Measurements from ENCODE around the gene IGFBP6. TPM values are rescaled to one million over a fixed set of nuclear protein-coding genes. Genes with fewer than 3 reads are reported as not detected.

IGFBP6 gene
- total RNA-seq, 1 donor from 2014 or later = 22.8 TPM

DNA sequence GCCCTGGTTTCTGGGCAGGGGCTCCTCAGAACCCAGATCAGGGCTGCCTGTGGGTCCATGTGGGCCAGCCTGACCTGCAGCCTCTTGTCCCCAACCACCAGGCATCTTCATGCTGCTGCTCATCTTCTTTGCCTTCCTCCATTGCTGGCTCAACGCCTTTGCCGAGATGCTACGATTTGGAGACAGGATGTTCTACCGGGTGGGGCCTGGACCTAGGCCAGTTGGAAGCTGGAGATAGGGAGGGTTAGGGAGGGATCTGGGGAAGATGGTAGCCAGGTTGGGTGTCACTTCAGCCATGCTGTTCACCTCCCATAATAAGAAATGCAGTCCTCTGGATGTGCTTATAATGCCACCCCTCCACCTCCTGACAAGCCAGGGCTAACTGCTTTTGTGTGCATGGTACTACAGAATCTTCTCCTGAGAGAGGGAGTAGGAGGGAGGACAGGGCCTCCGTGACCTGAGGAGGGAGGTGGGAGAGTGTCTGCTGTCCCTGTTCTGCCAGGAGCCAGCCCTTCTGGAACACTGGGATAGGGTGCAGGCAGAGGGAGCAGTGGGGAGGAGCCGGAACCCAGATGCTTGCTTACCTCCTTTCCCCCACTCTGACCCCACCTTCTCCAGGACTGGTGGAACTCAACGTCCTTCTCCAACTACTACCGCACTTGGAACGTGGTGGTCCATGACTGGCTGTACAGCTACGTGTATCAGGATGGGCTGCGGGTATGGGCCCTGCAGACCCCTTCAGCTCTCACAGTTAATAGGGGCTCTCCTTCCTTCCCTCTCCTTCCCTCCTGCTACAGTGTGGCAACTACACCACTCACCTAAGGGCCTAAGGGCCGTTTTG, 23.4 kb downstream of the IGFBP6 start:
- DNase-seq (ENCODE audit: low spot score) = no peak

DNA sequence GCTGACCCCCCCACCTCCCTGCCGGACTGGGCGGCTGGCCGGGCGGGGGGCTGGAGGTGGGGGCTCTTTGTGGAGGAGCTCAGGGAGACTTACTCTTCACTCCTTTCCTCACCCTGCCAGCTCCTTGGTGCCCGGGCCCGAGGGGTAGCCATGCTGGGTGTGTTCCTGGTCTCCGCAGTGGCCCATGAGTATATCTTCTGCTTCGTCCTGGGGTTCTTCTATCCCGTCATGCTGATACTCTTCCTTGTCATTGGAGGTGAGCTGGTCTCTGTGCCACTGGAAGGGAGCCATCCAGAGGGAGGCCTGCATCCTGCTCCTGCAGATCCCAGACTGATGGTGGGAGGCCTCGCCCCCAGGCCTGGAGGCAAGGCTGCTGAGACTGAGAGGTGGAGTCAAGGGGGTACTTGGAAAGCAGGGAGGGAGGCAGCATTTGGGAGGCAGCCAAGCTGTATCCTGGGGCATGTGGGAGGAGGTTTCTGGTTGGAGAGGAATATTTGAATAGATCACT, 25.5 kb downstream of the IGFBP6 start:
- no peak for DNase-seq (ENCODE audit: low spot score)

DNA sequence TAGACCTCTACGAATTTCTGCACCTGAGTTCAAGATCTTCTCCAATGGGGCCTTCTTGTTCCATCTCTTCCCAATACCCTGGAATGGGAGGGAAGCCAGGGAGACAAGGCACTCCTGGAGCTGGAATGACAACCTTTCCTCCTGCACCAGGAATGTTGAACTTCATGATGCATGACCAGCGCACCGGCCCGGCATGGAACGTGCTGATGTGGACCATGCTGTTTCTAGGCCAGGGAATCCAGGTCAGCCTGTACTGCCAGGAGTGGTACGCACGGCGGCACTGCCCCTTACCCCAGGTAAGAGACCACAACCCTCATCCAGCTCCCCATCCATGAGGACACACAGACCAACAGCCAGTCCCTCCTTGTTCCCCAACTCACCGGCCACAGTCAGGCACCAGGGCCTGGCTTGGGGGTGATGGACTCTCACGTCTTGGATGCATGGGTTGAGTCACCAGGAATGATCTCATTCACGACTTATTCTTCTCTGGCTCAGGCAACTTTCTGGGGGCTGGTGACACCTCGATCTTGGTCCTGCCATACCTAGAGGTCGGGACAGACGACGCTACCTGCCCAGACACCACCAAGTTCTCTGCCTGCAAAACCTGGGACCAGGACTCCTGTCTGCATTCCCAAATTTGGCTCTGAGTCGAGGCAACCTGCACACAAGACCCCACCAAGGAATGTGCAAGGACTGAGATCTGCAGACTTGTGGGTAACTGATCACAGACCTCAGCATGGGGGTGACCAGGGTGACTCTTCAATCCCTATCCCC, 26.3 kb downstream of the IGFBP6 start:
- no peak for DNase-seq (ENCODE audit: low spot score)

DNA sequence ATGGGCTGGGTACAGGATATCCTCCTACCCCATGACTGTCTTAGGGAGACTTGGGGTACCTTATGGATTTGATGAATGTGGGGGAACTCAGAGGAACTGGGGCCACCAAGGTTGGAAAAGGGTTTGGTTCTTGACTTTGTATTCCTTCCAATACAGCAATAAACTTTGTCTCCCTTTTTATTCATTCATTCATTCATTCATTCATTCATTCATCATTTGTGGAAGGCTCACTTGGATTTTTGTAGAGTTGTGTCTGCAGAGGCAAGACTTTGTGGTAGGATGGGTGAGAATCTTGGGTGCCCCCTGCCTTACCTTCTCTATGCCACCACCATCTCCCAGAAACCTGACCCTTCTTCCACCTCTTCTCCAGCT, 26.9 kb downstream of the IGFBP6 start:
- DNase-seq (ENCODE audit: low spot score) = no peak

DNA sequence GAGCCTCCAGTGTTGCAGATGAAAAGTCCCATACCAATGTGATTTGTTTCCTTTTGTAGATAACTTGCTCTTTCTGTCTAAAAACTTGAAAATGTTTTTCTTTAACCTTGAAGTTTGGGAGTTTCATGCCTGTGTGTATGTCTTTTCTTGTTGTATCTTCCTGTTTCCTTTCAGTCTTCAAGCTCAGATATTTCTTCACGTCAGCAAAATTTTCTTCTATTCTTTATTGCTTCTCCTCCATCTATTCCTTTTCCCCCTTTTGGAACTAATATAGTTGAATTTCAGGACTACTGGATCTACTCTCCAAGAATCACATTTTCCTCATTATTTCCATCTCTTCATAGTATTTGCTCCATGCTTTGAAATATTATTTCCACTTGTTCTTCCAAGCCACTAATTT, 29.7 kb downstream of the IGFBP6 start:
- DNase-seq (ENCODE audit: low spot score) = no peak

DNA sequence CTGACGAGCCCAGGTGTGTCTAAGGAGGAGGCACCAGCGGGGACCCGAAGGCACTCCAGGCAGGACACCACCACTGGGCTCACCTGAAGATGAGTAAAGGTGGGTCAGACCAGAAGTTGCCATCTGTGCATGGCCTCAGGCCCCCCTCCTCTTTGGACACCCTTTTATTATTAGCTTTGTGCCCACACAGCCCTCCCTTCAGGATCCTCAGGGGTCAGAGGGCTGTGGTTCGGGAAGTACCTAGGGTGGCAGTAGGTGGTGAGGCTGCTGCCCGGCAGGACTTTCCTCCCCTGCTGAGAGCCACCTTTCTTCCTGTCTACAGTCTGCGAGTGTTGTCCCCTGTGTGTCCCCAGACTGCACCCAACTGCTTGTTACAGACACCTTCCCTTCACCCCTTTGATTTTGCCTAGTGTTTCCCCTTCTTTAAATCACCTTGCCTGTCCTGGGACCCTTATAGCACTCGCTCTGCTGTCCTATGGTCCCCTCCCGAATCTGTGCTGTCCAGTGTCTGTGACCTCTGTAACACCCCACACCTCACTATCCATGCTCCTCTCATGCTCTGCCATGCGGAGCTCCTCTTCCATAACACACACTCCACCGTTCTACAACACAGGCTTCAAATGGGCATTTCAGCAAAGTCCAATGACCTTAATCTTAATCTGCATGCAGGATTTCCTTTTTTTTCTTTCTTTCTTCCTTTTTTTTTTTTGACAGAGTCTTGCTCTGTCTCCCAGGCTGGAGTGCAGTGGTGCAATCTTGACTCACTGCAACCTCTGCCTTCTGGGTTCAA, 31.5 kb downstream of the IGFBP6 start:
- no peak for DNase-seq (ENCODE audit: low spot score)

DNA sequence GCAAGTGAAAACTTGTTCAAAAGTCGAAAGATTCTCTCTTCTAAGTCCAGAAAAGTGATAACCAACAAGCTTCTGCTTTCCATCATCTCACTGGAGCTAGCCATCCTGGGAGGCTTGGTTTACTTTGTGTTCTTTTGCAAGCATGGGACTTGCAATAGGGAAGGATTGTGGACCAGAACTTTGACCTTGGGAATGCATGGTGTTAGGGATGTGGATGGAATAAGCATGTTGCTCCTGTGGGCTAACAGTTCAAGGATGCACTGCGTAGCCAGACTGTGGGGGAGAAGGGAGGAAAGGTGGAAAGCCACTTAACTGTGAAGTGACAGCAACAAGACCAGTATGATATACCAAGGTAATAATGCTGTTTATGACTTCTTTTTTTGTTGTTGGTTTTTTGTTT, 34.4 kb downstream of the IGFBP6 start:
- no peak for DNase-seq (ENCODE audit: low spot score)

DNA sequence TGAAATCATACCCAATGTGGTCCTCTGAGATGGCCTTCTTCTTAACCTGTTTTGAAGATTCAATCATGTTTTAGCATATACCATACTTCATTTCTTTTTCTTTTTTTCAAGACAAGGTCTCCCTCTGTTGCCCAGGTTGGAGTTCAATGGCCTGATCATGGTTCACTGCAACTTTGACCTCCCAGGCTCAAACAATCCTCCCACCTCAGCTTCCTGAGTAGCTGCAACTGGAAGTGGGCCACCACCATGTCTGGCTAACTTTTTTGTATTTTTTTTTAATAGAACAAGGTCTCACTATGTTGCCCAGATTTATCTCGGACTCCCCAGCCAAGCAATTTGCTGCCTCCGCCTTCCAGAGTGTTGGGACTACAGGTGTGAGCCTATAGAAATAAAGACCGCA, 36.3 kb downstream of the IGFBP6 start:
- no peak for DNase-seq (ENCODE audit: low spot score)

DNA sequence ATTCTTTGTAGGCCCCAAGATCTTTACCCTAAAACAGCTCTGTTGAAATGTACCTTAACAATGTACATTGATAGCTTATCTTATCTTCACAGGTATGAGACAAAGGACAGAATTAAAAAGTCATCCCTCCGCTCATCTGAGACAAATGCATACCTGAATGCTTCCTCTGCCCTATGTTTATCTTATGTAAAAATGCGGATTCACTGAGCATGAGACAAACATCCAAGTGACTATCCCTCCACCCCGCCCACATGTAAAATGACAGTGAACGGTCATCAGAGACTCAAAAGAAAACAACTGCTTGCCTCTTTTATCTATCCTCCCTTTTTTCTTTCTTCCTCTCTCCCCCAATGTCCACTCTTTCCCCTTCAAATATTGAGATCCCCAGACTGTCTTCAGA, 45.9 kb downstream of the IGFBP6 start:
- DNase-seq (ENCODE audit: low spot score) = no peak

DNA sequence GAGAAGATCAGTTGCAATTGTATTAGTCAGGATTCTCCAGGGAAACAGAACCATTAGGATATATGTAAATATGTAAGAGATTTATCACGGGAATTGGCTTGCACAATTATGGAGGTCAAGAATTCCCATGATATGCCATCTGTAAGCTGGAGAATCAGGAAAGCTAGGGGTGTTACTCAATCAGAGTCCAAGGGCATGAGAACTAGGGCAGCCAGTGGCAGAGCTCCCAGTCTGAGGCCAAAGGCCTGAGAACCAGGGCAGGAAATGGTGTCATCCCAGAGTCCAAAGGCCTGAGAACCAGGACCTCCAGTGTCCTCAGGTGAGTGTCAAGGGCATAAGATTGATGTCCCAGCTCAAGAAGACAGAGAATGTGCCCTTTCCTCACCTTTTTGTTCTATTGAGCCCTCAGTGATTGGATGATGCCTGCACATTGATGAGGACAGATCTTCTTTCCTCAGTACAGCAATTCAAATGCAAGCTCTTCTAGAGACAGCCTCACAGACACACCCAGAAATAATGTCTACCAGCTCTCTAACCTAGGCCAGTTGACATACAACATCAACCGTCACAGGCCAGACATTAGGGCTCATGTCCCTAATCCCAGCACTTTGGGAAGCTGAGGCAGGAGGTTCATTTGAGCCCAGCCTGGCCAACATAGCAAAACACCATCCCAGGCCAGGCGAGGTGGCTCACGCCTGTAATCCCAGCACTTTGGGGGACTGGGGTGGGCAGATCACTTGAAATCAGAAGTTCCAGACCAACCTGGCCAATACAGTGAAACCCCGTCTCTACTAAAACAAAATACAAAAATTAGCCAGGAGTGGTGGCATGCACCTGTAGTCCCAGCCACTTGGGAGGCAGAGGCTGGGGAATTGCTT, 48.2 kb downstream of the IGFBP6 start:
- no peak for DNase-seq (ENCODE audit: low spot score)

DNA sequence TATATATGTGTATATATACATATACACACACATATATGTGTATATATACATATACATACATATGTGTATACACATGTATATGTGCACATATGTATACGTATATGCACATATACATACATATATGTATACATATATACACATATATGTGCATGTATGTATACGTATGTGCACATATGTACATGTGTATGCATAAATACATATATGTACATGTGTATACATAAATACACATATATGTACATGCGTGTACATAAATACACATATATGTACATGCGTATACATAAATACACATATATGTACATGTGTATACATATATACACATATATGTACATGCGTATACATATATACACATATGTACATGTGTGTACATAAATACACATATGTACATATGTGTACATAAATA, 49.7 kb downstream of the IGFBP6 start:
- DNase-seq (ENCODE audit: low spot score) = no peak

DNA sequence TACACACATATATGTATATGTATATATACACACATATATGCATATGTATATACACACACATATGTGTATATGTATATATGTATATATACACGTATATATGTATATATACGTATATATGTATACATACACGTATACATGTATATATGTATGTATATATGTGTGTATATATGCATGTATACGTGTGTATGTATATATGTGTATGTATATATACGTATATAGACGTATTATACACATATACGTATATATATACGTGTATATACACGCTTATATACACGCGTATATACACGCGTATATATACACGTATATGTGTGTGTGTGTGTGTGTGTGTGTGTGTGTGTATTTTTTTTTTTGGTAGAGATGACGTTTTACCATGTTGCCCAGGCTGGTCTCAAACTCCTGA, 50.2 kb downstream of the IGFBP6 start:
- no peak for DNase-seq (ENCODE audit: low spot score)

DNA sequence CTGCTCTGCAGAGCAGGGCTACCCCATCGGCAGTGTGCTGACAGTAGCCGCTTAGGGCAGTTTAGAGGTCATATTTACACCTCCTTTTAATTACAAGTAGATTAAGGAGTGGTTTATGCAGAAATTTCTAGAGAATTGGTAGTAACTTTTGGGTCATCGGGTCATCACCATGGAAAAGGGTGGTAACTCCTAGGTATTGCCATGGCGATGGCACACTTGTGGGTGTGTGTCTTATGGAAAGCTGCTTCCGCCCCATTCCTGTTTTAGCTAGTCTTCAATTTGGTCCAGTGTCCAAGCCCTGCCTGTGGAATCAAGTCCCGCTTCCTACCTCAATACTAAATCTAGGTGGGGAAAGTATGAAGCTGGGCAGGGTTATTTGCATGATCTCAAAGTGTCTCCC, 53.6 kb downstream of the IGFBP6 start:
- DNase-seq (ENCODE audit: low spot score) = no peak

Other genes with a start within 250 kb of the IGFBP6 start
- not detected for gene KRT78, start 248.7 kb upstream of the IGFBP6 start, total RNA-seq
- 1,446 TPM for gene KRT8, start 192.6 kb upstream of the IGFBP6 start, total RNA-seq
- 564 TPM for gene KRT18, start 148.5 kb upstream of the IGFBP6 start, total RNA-seq
- gene EIF4B, start 91.2 kb upstream of the IGFBP6 start, total RNA-seq = 546 TPM
- gene TNS2, start 47.6 kb upstream of the IGFBP6 start, total RNA-seq = 124 TPM
- gene SPRYD3, start 18.3 kb upstream of the IGFBP6 start, total RNA-seq = 68.4 TPM
- gene SOAT2, start 5.8 kb downstream of the IGFBP6 start, total RNA-seq = 0.75 TPM
- gene ZNF740, start 83.1 kb downstream of the IGFBP6 start, total RNA-seq = 40.4 TPM
- gene CSAD, start 83.3 kb downstream of the IGFBP6 start, total RNA-seq = 44.3 TPM
- gene ITGB7, start 109.6 kb downstream of the IGFBP6 start, total RNA-seq = 5.8 TPM
- gene RARG, start 134.5 kb downstream of the IGFBP6 start, total RNA-seq = 41.8 TPM
- gene ESPL1, start 170.6 kb downstream of the IGFBP6 start, total RNA-seq = 1.5 TPM
- 420 TPM for gene PFDN5, start 197.9 kb downstream of the IGFBP6 start, total RNA-seq
- 63.4 TPM for gene MYG1, start 202.0 kb downstream of the IGFBP6 start, total RNA-seq
- gene AAAS, start 223.9 kb downstream of the IGFBP6 start, total RNA-seq = 55.5 TPM
- gene SP7, start 238.7 kb downstream of the IGFBP6 start, total RNA-seq = not detected